ENCODE data around the gene CREB3L1. TPM values are rescaled to one million over a fixed set of nuclear protein-coding genes. Genes with fewer than 3 reads are reported as not detected.

Gene CREB3L1
- total RNA-seq, 1 experiment from 2014 or later: 3.3 TPM

- no peak overlapping the region for H2BK15ac ChIP-seq (ENCODE audit: low read depth, low read length)
- H3K4me2 ChIP-seq (ENCODE audit: insufficient read depth, insufficient read length, low read length): no peak overlapping the region
- Mint-ChIP-seq H3K36me3 (ENCODE audit: insufficient read depth in 1 of 3, low read depth in 3 of 3) (peaks cover 0 to 9% (median 6%) of the 10 kb centered on the region in 3 experiments; a peak in 3 of 7 replicates), H3K27me3 (ENCODE audit: low read depth) (no peaks in the 10 kb centered on the region; the same call in 1 of the 2 replicates), H3K4me3 (no peak overlapping the region), H3K4me1 (peaks cover 5 to 6% of the 10 kb centered on the region in 2 experiments; a peak in 1 of 4 replicates), H3K27ac (no peak overlapping the region; a peak in 2 of 7 replicates), H3K9me3 (no peaks in the 10 kb centered on the region)
- H3K9me3 ChIP-seq (ENCODE audit: control insufficient read depth, low read depth, low read length): no peaks in the 10 kb centered on the region
- no peak overlapping the region for H4K8ac ChIP-seq (replicated peaks; ENCODE audit: insufficient read length, low read depth, low read length)
- H2BK20ac ChIP-seq (ENCODE audit: low read depth, low read length, poor library complexity, severe bottlenecking): no peak overlapping the region
- H4K20me1 ChIP-seq (ENCODE audit: control insufficient read depth, insufficient read depth, insufficient read length): no peaks in the 10 kb centered on the region
- H3K9ac ChIP-seq (ENCODE audit: extremely low read depth, insufficient read length, low read length): no peak overlapping the region
- H4K5ac ChIP-seq (ENCODE audit: insufficient read length, low read depth, low read length): no peak overlapping the region
- H3K27ac ChIP-seq (ENCODE audit: insufficient read length, low read depth, low read length): no peak overlapping the region
- no peak overlapping the region for H2BK120ac ChIP-seq (ENCODE audit: low read depth, low read length, poor library complexity, severe bottlenecking)
- H2BK12ac ChIP-seq (ENCODE audit: insufficient read length, low read depth, low read length): no peak overlapping the region
- no peaks in the 10 kb centered on the region for H3K79me2 ChIP-seq (ENCODE audit: insufficient read depth, low read length)
- H3K79me1 ChIP-seq (ENCODE audit: insufficient read depth, low read depth, low read length, poor library complexity, severe bottlenecking): no peaks in the 10 kb centered on the region
- H3K23me2 ChIP-seq (ENCODE audit: insufficient read length, low read depth, low read length, poor library complexity, severe bottlenecking): no peaks in the 10 kb centered on the region
- no peak for DNase-seq
- no peak overlapping the region for H3K56ac ChIP-seq (ENCODE audit: insufficient read length, low read depth, low read length)
- no peak overlapping the region for H2AK5ac ChIP-seq (ENCODE audit: insufficient read length, low read length)
- H2AFZ ChIP-seq (ENCODE audit: low read length): no peak overlapping the region
- TF ChIP-seq, protein P1, sequence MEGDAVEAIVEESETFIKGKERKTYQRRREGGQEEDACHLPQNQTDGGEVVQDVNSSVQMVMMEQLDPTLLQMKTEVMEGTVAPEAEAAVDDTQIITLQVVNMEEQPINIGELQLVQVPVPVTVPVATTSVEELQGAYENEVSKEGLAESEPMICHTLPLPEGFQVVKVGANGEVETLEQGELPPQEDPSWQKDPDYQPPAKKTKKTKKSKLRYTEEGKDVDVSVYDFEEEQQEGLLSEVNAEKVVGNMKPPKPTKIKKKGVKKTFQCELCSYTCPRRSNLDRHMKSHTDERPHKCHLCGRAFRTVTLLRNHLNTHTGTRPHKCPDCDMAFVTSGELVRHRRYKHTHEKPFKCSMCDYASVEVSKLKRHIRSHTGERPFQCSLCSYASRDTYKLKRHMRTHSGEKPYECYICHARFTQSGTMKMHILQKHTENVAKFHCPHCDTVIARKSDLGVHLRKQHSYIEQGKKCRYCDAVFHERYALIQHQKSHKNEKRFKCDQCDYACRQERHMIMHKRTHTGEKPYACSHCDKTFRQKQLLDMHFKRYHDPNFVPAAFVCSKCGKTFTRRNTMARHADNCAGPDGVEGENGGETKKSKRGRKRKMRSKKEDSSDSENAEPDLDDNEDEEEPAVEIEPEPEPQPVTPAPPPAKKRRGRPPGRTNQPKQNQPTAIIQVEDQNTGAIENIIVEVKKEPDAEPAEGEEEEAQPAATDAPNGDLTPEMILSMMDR (conservative IDR thresholded peaks at IDR 0.05): no peak
- no peak overlapping the region for H3T11ph ChIP-seq (ENCODE audit: low read length)
- H3K4ac ChIP-seq (ENCODE audit: low read depth, low read length): no peak overlapping the region
- no peak overlapping the region for H2BK5ac ChIP-seq (ENCODE audit: insufficient read length, low read length)
- H3K23ac ChIP-seq (ENCODE audit: insufficient read length, low read depth, low read length): no peak overlapping the region
- H3K18ac ChIP-seq (ENCODE audit: insufficient read length, low read depth, low read length): no peak overlapping the region
- no peaks in the 10 kb centered on the region for H3K4me1 ChIP-seq (ENCODE audit: insufficient read depth, low read length)
- H4K91ac ChIP-seq (ENCODE audit: insufficient read length, low read depth, low read length): no peak overlapping the region
- no peak overlapping the region for H3K14ac ChIP-seq (ENCODE audit: insufficient read depth, low read length)
- no peaks in the 10 kb centered on the region for H3K27me3 ChIP-seq (ENCODE audit: insufficient read depth, low read length)
- WGBS (ENCODE audit: extremely low coverage, insufficient read length, low lambda C conversion rate): no CpG with 5 or more reads among the region's 5 CpGs
Measured at GRCh38 chr11:46319074-46319453, 41.6 kb downstream of the CREB3L1 start.
